HG03521 (cell line): ENCODE measurements around the gene OAF.

Experiments
- ATAC-seq: cut with Tn5 transposase; IDR thresholded peaks from one replicate; pipeline ENCODE4 v1.9.1; 2021; ENCODE audit warnings: mild to moderate bottlenecking, moderate library complexity; ENCODE audit not compliant: unreplicated experiment

The OAF gene

DNA sequence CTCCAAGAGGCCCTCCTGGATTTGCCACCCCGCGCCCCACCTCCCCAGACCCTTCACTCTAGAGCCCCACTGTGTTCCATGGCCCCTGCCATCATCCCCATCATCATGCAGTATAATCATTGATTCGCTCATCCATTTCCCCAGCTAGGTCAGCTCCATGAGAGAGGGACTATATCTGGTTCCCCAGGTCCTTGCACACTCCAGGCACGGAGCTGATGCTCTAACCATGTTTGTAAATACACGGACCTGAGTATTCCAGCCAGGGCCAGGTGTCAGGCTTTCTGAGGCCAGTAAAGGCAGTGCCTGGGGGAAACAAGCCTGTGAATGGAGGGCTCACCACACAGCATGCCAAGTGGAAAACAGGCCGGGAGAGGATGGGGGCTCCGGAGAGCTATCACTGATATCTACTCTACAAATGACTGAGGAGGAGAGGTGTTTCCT, 27.1 kb upstream of the OAF start:
- ATAC-seq = no peak

DNA sequence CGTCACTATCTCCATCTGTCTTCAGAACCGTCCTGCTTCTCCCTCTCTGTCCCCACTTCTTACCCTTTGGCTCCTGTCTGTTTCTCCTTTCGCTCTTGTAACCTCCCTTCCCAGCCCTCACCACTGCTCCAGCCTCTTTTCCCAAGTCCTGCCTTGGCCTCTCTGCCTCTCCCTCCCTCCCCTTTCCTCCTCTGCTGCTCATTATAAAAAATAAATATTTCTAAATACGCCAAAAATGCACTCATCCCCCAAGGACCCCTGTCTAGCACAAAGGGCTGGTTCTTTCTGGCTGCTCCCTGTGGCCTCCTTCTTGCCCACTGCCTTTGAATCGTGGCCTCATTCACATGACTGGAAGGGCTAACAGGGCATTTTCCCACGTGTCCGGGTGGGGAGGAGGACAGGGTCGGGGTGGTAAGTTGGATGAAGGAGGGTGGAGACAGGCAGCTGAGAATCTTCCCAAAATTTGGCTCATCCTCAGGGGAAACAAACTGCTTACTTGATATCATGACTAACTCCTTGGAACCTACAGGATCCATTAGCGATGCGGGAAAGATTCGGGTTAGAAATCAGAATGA, 26.4 kb upstream of the OAF start:
- no peak for ATAC-seq

DNA sequence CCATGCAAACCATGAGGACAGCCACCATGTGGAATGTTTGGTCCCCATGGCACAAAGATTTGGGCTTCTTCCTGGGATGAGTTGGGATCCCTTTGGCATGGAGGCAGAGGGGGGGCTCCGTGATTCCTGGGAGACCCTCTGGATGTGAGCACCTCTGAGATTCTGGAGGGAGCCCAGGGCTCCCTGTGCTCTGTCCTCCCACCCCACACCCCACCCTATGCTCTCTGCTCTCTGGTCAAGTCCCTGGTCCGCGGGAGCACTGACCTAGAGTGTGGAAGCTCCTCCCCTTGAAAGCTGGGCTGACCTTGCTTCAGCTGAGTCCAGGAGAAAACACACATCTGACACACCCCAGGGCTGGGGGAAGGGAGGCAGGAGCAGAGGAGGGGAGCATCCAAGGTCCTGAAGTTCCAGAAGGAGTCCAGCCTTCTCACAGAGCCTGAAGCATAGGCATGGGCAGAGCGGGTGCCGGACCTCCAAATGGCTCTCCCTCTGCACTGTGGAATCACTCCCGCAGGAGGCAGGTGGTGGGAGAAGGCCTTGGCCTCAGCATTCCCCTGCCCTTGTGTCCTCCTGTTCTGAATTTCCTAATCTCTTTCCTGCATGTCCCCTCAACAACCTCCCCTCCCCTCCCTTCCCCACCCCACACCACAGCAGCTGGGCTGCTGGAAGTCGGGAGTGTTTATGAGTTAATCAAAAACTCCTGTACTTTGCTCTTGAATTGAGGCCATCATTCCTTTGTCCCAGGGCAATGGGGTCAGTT, 25.7 kb upstream of the OAF start:
- no peak for ATAC-seq

DNA sequence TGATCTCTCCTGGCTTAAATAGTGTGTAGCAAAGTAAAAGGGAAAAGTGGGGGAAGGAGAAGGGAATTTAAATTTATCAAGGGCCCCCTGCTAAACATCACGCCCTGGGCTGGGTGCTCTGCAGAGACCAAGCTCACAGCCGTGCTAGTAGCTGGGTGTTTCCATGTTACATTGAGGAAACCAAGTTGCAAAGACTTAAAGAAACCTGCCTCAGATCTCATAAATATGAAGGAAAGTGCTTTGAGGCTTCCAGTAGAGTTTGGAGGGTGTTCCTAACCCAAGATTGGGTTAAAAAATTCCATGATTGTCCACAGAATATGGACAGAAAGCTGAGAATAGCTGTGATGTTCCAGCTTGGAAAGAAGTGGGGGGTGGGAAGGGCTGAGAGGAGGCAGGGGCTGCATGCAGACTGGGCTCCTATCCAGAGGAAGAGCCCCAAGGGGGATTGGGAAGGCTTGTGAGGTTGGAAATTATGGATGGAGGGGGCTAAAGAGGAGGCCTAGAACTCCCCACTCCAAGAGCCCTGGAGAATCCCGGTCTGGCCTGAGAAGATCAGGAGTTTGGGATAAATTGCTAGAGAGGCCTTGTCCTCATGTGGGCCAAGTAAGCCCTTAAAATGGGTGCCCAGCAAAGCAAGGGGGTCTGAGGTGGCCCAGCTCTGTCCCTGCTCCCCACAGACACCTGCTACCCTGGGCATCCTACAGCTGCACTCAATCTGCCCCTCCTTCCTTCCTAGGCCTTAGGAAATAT, 25.0 kb upstream of the OAF start:
- no peak for ATAC-seq

DNA sequence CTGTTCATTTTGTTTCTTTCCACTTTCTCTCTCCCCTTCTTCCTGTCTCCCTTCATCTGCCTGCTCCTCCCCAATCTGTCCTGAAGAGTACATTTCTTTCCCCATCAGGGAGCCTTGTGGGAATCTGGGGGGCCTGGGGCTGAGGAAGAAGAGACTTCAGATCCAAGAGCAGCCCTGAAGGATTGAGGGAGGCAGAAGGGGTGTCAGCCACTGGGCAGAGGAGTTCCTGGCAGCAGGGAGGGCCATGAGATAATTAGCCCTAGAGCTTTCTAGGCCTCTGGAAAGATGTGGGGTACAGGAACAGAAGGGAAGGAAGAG, 24.4 kb upstream of the OAF start:
- no peak for ATAC-seq

DNA sequence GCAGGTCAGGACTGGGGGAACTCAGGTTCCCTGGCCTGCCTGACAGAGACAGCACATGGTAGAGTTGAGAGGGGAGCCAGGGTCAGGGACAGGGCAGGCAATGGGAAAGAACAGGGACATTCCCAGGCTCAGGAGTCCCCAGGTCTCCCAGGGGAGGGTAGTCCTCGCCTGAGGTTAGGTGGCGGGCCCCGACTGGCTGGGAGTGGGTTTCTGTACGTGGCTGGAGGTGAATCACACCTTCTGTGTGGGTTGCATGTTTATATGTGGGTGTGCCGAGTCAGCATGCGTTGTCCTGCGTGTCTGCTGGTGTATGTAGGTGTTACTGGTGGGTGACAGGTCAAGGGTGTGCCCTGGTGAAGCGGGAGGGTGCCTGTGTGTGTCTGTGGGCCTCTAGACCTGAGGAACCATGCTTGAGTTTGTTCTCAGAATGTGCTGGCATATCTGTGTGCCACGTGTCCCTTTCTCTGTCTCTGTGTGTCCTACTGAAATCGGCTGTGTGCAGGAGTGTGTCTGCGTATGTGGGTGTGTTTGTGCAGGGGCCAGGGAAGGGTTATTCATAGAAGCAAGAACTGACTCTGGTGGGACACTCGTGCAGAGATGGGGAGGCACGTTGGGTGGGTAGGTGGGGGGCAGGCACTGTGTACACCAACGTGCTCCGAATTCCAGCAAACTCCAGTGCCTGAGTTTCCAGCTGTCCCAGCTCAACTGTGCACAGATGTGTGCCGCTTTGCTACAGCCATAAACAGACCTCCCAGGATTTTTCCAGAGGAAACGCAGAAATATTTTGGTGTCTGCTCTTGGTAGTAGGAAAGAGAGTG, 23.8 kb upstream of the OAF start:
- no peak for ATAC-seq

DNA sequence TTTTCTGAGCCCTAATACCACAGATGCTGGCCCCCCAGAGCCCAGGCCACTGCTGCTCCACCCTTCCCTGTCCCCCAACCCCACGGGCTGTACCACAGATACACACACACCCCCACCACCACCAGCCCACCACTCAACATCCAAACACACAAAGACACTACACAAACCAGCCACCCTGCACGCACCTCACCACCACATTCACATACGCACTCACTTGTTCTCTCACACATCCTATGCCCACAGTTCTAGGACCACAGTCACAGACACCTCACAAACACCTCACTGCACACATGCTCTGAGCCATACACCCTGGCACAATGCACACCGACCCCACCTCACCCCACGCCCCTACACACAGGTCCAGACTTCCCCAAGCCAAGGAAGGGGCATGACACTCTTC, 22.5 kb upstream of the OAF start:
- ATAC-seq = no peak

DNA sequence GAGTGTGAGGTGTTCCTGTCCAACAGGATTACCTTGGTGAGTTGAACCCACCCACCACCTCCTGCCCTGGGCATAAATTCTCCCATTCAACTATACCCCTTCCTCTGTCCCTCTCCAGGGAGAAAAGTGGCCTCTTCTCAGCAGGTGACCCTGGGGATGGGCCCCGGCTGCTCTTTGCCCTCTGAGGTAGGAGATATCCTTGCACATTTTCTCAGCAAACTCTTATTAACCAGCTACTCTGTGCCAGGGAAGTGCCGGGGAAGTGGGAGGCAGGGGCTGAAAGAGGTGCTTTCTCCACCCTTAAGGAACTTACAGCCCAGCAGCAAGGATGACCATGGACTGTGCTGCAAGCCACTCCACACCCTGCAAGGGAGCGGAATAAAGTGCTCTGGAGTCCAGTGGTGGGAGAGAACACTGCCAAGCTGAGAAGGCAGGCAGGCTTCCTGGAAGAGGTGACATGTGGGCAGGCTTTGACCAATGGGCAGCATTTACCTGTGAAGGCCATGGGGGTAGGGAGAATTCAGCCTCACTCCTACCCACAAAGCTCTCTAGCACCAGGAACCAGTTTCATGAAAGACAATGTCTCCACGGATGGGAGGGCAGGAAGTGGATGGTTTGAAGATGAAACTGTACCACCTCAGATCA, 21.9 kb upstream of the OAF start:
- ATAC-seq = no peak

DNA sequence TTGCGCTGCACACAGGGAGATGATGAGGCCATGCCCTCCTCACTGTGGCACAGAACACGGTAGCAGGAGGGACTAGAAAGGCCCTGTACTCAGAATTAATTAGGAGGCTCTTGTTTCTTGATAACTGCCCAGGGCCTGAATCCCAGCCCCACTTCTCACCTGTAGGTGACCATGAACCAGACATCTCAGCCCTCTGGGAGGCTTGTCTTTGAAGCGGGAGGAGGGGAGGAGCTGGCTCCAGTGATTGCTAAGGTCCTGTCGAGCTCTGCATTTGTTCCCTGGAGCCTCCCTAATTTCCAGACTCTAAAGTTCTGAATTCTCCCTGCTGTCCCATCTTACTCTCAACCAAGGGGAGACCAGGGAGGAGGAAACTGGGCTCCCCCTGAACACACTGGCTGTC, 19.8 kb upstream of the OAF start:
- ATAC-seq = no peak

DNA sequence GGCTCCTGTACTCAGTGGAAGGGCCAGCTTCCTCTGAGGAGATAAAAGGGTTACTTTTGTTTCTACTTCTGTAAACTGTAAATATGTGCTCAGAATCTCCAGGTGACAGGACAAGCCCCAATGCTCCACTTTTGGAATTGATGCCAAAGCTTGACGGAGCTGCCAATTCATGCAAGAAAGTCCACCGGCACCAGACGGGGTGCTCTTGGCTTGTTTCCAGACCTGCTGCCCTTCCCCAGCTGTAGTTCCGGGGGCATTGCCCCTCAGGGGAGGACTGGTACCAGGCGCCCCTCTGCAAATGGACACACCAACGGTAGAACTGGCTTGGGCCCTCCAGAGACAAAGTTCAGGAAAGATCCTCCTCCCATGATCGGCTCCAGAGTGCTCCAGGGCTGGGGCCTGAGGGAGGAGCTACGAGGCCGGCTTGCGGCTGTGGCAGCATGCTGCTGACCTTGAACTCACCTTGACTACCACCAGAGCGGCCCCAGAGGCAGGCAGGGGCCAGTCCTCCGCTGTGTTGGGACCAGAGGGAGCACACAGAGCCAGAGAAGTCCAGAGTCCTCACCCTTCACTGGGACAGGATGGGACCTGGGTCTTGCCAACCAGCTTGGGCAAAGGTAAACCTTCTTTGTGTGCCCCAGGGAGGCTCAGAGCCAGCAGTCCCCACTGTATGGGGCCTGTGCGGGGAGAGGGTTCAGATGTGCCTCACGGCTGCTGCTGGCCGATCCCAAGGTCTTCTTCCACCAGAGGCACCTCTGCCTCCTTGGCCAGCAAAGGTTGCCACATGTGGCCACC, 17.8 kb upstream of the OAF start:
- no peak for ATAC-seq

DNA sequence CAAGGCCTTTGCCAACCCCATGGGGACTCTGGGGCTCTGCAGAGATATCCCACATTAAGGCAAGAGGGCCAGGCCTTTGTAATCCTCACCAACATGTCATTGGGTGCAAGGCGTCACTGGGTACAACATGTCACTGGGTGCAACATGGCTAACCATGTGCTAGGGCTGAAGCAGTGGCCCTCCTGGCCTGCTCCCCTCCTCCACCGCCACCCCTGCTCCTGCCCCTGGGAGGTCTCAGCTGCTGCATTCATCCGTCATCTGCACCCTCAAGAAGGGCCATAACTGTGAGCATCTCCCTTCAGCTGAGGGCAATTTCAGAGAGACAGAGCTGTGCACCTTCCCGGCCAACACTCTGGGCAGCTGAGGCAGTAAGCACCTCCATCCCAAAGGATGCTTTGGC, 16.7 kb upstream of the OAF start:
- no peak for ATAC-seq

DNA sequence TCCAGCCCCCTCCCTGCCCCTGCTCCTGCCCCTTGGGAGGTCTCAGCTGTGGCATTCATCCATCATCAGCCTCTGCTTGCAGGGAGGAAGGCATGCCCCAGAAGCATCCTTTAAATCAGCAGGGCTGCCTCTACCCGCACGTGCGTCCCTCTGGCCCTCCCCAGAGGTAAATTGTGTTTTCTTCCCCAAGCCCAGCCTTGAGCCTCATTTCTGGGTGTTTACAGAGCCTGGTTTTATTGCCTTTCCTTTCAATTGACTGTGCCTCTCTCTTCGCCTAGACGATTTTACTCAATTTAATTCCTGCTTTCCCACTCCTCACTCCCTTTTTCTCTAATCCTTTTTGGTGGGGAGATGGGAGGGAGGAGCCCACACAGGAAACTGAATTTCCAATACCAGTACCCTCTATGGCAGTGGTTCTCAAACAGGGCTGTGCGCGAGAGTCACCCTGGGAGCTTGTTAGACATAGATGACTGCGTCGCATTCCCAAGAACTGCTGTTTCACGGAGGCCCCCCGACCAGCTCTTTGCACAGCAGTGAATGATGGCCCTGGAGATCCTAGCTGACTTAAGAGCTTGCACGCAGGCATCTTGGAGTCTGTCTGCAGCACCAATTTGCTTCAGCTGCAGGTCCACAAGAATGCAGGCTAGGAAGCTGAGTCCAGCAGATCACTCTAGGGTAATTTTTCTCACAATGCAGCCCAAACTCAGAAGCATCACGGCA, 15.1 kb upstream of the OAF start:
- no peak for ATAC-seq

DNA sequence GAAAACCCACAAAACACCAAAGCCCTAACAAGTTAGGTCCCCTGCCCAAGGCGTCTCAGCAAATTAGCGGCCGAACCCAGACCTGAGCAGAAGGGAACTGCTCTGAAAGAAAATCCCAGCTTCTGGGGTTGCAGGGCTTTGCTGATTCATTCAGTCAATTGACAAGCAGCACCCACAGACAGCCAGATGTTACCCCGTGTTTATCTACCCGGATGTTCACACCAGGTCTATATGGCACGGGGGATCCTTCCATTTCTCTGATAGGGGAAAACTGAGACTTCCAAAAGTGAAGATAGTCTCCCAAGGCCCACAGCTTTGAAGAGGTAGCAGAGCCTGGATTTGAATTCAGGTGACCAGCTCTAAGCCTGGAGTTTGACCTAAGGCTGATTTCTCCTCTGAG, 14.0 kb upstream of the OAF start:
- no peak for ATAC-seq

DNA sequence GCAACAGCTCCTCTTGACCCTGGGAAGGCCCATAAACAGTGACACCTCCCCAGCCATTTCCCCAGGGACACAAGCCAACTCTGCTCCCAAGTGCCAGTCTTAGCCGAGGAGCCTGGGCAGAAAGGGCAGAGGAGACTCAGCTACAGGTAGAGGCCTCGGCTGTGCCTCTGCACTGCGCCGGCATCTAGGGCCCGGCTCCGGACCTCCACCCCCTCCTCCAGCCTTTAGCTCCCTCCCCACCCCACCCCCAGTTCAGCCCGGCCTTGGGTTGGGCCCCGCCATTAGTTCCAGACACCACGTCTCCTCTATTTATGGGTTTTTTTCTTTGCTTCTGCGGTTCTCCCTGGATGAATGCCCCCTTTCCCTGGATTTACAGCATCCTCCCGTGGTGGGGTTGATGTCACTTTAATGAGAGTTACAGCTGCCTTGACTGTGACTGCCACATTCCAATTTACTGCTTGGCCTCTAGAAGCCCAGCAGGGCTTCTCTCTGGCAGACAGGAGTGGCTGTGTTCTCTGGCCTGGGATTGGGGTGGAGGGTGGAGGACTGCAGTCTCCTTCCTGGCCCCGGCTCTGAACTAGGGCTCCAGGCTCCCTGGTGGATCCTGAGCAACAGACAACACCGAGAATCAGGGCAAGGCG, 13.5 kb upstream of the OAF start:
- ATAC-seq = no peak

DNA sequence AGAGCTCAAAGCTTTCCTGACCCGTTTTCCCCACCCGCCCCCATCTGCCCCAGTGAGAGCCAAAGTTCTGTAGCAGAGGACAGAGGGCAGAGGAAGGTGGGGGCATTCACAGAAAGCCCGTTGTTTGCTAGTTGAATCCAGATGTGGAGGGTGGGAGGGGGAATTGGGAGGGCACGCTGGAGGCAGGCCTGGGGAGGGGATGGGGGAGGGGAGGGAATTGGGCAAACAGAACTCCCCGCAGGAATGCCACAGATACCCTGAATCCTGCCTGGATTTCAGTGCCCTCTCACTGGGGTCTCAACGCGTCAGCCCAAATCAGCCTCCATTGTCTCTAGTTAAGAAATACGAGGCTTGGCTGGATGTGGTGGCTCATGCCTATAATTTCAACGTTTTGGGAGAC, 12.9 kb upstream of the OAF start:
- ATAC-seq = no peak

DNA sequence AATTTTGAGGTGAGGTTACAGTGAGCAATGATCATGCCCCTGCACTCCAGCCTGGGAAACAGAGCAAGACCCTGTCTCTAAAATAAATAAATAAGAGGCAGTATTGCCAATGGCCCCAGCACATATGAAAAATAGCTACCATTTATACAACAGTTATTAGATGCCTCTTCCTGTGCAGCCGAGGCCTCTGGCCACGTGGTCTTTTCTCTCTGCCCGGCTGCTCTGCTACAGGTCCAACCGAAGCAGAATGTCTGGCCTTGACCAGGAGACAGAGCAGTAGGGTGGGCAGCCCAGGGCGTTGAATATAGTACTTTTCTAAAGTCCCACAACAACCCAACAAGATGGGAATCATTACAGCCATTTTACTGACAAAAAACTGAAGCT, 12.4 kb upstream of the OAF start:
- no peak for ATAC-seq

DNA sequence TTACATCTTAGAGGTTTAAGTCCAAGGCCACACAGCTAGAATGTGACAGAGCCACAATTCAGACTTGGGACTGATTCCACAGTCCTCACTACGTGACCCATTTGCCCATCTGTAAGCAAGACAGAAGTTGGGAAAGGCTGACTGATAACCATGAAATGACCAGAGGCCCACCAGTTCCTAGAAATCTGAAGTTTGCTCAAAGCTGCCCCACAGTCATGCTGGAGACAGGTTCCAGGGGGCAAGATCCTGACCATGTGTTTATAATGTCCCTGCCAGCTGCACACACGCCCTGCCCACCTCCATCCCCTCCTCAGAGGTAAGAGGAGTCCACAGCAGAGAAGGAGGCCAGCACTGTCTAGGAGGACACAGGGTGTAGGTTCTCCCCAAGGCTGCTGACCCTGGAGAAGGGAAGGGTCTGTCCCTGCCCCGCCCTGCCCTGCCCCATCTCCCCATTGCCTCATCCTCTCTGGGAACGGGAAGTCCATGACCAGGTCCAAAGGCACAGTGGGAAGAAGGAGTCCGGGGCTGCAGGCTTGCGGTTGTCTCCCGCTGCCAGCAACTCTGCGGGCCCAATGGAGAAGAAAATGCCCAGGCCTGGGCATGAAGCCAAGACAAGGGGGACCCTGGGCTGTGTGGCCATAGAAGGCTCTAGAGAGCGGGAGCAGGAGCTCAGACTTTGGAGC, 11.9 kb upstream of the OAF start:
- no peak for ATAC-seq

DNA sequence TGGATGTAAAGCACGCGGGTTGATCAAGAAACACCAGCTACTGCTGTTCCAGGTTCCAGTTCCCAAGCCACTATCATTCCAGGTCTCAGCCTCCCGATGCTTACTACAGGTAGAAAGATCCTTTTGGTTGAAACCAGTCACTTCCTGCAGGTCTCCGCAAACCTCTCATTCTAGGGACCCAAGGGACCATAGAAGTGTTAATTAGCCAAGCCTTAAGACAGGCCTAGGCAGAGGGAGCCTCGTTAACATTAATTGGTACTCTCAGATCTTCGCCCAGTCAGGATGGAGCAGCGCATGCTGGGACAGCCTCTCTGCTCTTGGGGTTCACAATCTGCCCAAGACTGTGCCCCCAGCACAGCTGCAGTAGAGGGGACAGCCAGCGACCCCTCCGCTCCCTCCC, 11.2 kb upstream of the OAF start:
- no peak for ATAC-seq

DNA sequence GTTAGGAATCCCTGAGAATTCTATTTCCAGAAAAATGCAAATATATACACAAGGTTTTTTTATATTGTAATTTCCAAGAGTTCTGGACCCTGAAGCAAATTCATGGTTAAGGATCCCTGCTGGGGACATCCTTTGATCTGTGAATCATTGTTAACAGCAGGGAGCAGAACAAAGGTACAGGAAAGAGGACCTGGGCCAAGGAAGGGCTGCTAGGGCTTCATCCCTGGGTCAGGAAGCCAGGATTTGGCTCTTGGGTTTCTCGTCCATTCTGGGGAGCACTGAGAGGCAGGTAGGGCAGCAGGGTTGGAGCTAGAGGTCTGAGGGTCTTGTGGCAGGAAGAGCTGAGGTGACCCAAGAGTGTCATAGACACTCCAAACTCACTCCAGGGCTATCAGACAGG, 10.2 kb upstream of the OAF start:
- no peak for ATAC-seq
